BLaER1 (cell line): Measurements from ENCODE around the gene SOX5.

ENCODE experiments used
- H3K27ac ChIP-seq: shearing (Covaris generic); formaldehyde crosslinking; 2 replicates; pipeline ENCODE4 v1.8.1; 2022
- H3K27me3 ChIP-seq: shearing (Covaris generic); formaldehyde crosslinking; 2 replicates; pipeline ENCODE4 v1.8.1; 2022
- H3K36me3 ChIP-seq: shearing (Covaris generic); formaldehyde crosslinking; 2 replicates; pipeline ENCODE4 v1.8.1; 2022
- H3K4me1 ChIP-seq: shearing (Covaris generic); formaldehyde crosslinking; 2 replicates; pipeline ENCODE4 v1.8.1; 2022
- H3K4me2 ChIP-seq: shearing (Covaris generic); formaldehyde crosslinking; 2 replicates; pipeline ENCODE4 v1.8.1; 2022
- H3K4me3 ChIP-seq: shearing (Covaris generic); formaldehyde crosslinking; 2 replicates; pipeline ENCODE4 v1.8.1; 2022
- H3K9ac ChIP-seq: shearing (Covaris generic); formaldehyde crosslinking; 2 replicates; pipeline ENCODE4 v1.8.1; 2022
- H3K9me3 ChIP-seq: shearing (Covaris generic); formaldehyde crosslinking; 2 replicates; pipeline ENCODE4 v1.8.1; 2022
- H4K20me1 ChIP-seq: shearing (Covaris generic); formaldehyde crosslinking; 2 replicates; pipeline ENCODE4 v1.8.1; 2022
- Cebpa-rat ChIP-seq: shearing (Covaris generic); IDR thresholded peaks from 2 replicates; pipeline ENCODE4 v1.8.1; 2022

The SOX5 gene

DNA sequence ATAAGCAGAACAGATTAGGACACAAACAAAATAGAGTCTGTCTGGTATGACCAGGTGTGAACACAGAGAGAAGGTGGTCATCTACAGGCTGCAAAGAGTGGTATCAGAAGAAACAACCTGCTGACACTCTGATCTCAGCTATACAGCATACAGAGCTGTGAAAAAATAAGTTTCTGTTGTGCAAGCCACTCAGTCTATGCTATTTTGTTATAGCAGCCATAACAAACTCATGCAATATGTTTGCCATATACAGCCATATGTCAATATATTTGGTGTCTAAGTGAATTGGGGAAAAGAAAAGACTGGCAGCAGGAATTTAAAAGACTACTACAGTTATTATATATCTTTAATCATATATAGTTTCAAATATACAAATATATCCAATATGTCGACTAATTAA lies 300.9 kb downstream of the SOX5 start:
- no peaks in the 10 kb centered on the region for H4K20me1 ChIP-seq
- no peak overlapping the region for H3K27ac ChIP-seq
- no peaks in the 10 kb centered on the region for H3K36me3 ChIP-seq
- no peak overlapping the region for H3K4me3 ChIP-seq
- no peak overlapping the region for H3K9ac ChIP-seq
- no peaks in the 10 kb centered on the region for H3K4me1 ChIP-seq
- H3K9me3 ChIP-seq = no peaks in the 10 kb centered on the region
- TF ChIP-seq Cebpa-rat = no peak
- no peaks in the 10 kb centered on the region for H3K27me3 ChIP-seq
- no peak overlapping the region for H3K4me2 ChIP-seq

DNA sequence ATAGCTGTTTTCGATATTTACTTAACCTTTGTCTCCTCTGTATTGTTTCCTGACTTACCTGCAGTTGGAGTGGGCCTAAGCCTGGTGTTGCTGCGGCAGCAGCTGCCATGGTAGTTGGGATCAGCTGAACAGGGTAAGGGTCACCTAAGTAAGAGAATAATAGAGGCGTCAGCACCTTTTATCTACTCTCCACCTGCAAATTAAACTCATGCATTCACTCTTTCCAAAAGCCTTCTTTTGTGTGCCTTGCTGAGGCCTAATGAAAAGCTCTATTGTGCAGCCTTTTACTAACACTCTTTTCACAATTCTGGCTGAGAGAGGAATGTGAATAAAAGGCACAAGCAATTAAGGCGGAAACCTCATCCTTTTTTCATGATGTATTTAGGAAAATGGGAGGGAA lies 308.7 kb downstream of the SOX5 start:
- no peak overlapping the region for H3K27ac ChIP-seq
- TF ChIP-seq Cebpa-rat = no peak

DNA sequence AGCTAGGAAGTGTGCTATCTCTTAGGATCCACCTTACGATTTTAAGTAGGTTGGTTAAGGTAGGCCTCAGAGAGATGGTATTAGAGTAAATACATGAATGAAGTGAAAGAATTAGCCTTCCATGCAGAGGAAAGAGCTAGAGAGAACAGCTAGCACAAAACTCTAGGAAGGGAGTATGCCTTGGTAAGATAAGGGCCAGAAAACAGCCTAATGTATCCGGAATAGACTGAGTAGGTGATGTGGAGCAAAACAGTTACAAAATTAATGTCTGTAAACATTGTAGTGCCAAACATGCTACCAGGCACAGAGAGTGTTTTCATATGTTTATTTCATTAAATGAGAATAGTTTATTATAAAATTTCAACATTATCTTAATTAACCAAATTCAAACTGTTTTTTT lies 315.1 kb downstream of the SOX5 start:
- no peak overlapping the region for H3K9ac ChIP-seq

More for the DNA sequence above, 308.7 kb downstream of the SOX5 start:
- H3K4me1 ChIP-seq = no peaks in the 10 kb centered on the region
- H3K4me3 ChIP-seq = no peak overlapping the region
- no peak overlapping the region for H3K4me2 ChIP-seq
- H4K20me1 ChIP-seq = no peaks in the 10 kb centered on the region
- H3K36me3 ChIP-seq = no peaks in the 10 kb centered on the region
- no peak overlapping the region for H3K9ac ChIP-seq
- H3K27me3 ChIP-seq = no peaks in the 10 kb centered on the region
- no peaks in the 10 kb centered on the region for H3K9me3 ChIP-seq

DNA sequence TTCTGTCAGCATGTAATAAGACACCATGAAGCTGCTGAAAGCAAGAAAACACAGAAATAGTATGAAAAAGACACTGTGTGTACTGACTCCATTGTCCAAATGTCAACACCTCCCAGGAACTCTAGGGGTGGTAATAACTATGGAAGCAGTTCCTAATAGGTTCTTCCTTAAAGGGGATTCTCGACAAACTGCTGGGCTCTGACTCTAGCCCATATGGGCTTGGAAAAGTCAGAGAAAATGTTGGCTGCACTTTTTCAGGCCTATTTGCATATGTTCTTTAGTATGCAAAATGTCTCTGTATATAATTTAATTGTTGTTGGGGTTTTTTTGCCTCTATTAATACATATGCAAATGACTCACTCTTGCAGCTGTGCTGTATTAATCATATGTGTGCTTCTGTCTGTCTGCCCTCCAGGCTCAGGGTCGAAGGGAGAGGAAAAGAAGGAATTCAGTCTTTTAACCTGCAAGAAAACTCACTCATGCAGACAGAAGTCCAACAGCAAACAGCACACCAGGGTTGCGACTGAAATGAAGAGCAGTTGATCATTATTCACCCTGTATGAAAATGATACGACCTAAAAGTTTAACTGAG lies 317.6 kb downstream of the SOX5 start:
- no peak overlapping the region for H3K9ac ChIP-seq
- no peak overlapping the region for H3K4me3 ChIP-seq
- H3K36me3 ChIP-seq = no peaks in the 10 kb centered on the region
- H3K4me1 ChIP-seq = no peaks in the 10 kb centered on the region
- no peaks in the 10 kb centered on the region for H3K27me3 ChIP-seq
- TF ChIP-seq Cebpa-rat = no peak
- no peaks in the 10 kb centered on the region for H3K9me3 ChIP-seq
- no peak overlapping the region for H3K4me2 ChIP-seq
- no peak overlapping the region for H3K27ac ChIP-seq
- H4K20me1 ChIP-seq = no peaks in the 10 kb centered on the region

More for the DNA sequence above, 315.1 kb downstream of the SOX5 start:
- Histone ChIP-seq H4K20me1 (no peaks in the 10 kb centered on the region), H3K27ac (no peak overlapping the region), H3K36me3 (no peaks in the 10 kb centered on the region), H3K4me1 (no peaks in the 10 kb centered on the region), H3K27me3 (no peaks in the 10 kb centered on the region), H3K4me3 (no peak overlapping the region), H3K9me3 (no peaks in the 10 kb centered on the region), H3K4me2 (no peak overlapping the region)
- TF ChIP-seq Cebpa-rat = no peak

DNA sequence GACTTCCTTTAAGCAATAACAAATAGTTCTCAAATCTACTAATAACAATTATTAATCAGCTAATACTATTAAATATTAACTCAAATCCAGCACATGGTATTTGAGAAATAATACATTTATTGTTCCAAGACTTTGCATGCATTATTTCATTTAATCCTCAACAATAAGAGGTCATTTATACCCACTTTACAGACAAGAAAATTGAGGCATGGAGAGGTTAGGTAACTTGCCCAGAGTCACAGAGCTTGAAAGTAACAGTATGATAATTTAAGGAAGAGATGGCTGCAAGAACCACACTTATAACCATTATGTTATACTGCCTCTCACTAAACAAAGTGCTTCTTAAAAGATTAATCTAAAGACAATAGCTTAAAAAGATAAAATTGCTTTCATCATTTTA lies 318.9 kb downstream of the SOX5 start:
- Histone ChIP-seq H3K9me3 (no peaks in the 10 kb centered on the region), H3K27me3 (no peaks in the 10 kb centered on the region), H3K27ac (no peak overlapping the region), H3K4me2 (no peak overlapping the region), H4K20me1 (no peaks in the 10 kb centered on the region), H3K4me3 (no peak overlapping the region), H3K36me3 (no peaks in the 10 kb centered on the region), H3K4me1 (no peaks in the 10 kb centered on the region), H3K9ac (no peak overlapping the region)
- TF ChIP-seq Cebpa-rat = no peak

DNA sequence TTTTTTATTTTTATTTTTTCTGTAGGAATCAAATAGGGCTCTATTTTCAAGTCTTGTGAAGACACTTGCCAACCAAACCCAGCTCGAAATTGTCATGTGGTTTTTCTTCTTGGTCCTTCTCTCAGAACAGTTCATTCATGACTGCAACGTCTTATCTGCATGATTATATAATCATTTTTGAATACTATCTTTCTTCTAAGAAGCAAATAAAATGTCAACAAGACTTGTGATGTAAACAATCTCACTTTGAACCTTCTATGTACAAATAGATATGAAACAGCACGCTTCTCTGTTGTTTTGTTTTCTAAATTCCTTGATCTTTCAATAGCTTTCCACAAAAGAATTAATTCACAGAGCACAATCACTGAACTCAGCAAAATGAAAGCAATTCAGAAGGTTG lies 320.7 kb downstream of the SOX5 start:
- Histone ChIP-seq H3K9ac (no peak overlapping the region), H3K27ac (no peak overlapping the region), H3K36me3 (no peaks in the 10 kb centered on the region), H3K4me2 (no peak overlapping the region), H3K9me3 (no peaks in the 10 kb centered on the region), H3K4me3 (no peak overlapping the region), H3K27me3 (no peaks in the 10 kb centered on the region), H4K20me1 (no peaks in the 10 kb centered on the region), H3K4me1 (no peaks in the 10 kb centered on the region)
- no peak for TF ChIP-seq Cebpa-rat

DNA sequence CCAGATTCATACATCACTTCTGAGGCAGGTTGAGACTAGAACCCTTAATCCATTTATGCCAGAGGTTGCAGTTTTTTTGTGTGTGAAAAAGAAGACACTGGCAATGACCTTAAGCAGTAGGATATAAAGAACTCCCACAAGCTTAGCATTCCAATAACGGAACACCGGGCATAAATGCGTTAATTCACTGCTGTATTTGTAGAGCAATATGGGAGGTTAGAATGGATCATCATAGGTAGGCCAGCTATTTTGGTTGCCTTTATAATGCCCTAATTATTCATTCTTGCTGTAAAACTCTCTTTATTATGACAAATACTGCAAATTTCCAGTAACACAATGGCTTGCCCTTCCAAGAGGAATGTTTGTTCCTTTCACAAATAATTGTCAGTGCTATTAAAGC lies 322.7 kb downstream of the SOX5 start:
- H3K9ac ChIP-seq = no peak overlapping the region
- H4K20me1 ChIP-seq = no peaks in the 10 kb centered on the region
- no peaks in the 10 kb centered on the region for H3K36me3 ChIP-seq
- no peaks in the 10 kb centered on the region for H3K9me3 ChIP-seq
- no peak overlapping the region for H3K27ac ChIP-seq
- no peaks in the 10 kb centered on the region for H3K27me3 ChIP-seq
- no peak overlapping the region for H3K4me2 ChIP-seq
- H3K4me1 ChIP-seq = no peaks in the 10 kb centered on the region
- TF ChIP-seq Cebpa-rat = no peak
- H3K4me3 ChIP-seq = no peak overlapping the region

DNA sequence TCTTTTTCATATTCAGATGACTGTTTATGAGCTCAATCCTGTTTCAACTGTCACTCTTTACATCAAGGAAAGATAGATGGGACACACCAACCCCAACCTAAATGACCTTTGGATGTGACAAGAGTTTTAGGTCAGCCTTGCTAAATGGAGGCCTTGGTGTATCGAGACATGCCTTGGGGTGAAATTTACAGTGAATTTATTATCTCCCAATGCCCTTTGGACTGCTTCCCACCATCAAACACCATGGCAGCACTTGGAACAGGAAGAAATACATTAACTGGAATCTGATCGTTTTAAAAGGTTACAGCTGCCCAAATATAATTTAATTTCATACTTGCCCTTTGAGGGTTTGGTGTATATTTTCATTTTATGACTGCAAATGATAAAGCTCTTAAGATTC lies 327.6 kb downstream of the SOX5 start:
- H3K4me3 ChIP-seq = no peak overlapping the region
- H3K4me2 ChIP-seq = no peak overlapping the region
- H3K36me3 ChIP-seq = no peaks in the 10 kb centered on the region
- TF ChIP-seq Cebpa-rat = no peak
- no peak overlapping the region for H3K9ac ChIP-seq
- H3K4me1 ChIP-seq = no peaks in the 10 kb centered on the region
- no peak overlapping the region for H3K27ac ChIP-seq
- H4K20me1 ChIP-seq = no peaks in the 10 kb centered on the region
- H3K27me3 ChIP-seq = no peaks in the 10 kb centered on the region
- H3K9me3 ChIP-seq = no peaks in the 10 kb centered on the region

DNA sequence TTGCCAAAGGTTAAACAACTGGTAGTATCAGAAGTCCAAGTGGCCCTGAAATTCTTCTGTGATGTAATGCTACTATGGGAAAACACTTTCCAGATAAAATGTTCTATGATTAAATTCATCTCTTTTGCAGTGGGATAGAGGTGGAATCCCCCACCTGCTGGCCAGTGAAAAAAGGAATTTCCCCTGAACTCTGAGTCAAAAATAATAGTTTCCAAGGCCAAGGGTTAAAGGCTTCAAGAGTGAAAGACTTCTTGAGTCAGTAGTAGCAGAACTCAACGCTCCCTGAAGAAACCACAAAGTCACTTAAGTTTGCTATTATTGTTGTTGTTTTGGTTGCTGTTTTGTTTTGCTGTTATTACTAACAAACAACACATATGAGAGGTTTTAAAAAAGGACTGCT lies 330.8 kb downstream of the SOX5 start:
- Histone ChIP-seq H3K4me2 (no peak overlapping the region), H3K9ac (no peak overlapping the region), H3K4me1 (no peaks in the 10 kb centered on the region), H3K27me3 (no peaks in the 10 kb centered on the region), H3K9me3 (no peaks in the 10 kb centered on the region), H3K36me3 (no peaks in the 10 kb centered on the region), H4K20me1 (no peaks in the 10 kb centered on the region), H3K4me3 (no peak overlapping the region), H3K27ac (no peak overlapping the region)
- no peak for TF ChIP-seq Cebpa-rat

DNA sequence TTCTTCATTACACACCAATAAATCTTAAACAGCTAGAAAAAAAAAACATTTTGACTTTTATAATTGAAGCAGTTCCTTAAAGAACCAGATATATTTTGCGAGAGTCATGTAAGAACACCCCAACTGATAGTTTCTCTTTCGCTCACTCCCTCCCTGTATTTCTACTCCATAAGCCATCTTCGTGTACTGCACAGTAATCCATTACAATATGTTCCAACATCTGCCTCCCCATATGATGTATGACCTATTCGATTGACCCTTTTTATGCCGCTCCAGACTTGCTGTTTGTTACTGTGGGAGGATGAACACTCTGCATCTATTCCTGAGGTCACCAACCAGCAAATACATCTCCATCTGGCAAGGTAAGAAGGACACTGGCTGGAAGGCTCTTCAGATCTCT lies 331.7 kb downstream of the SOX5 start:
- Histone ChIP-seq H3K4me2 (no peak overlapping the region), H4K20me1 (no peaks in the 10 kb centered on the region), H3K27me3 (no peaks in the 10 kb centered on the region), H3K9ac (no peak overlapping the region), H3K9me3 (no peaks in the 10 kb centered on the region), H3K27ac (no peak overlapping the region), H3K36me3 (no peaks in the 10 kb centered on the region), H3K4me1 (no peaks in the 10 kb centered on the region), H3K4me3 (no peak overlapping the region)
- TF ChIP-seq Cebpa-rat = no peak

DNA sequence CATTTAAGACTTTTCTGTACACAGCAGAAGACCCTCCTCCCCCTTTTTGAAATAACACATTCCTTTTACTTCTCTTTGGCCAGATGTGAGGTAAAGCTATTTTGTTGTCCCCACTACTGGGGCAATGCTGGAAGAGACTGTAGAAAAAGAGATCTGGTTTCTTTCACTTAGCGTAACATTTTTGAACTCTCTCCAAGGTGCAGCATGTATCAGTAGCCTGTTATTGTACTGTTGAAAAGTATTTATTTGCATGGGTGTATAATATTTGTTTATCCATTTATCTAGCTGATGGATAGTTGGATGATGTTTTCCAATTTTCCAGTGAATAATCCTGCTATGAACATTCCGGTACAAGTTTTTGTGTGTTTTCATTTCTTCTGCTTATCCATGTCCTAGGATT lies 335.2 kb downstream of the SOX5 start:
- no peaks in the 10 kb centered on the region for H3K36me3 ChIP-seq
- H3K27ac ChIP-seq = no peak overlapping the region
- no peak overlapping the region for H3K4me3 ChIP-seq
- H3K9ac ChIP-seq = no peak overlapping the region
- H3K9me3 ChIP-seq = no peaks in the 10 kb centered on the region
- H3K4me1 ChIP-seq = no peaks in the 10 kb centered on the region
- TF ChIP-seq Cebpa-rat = no peak
- no peak overlapping the region for H3K4me2 ChIP-seq
- H3K27me3 ChIP-seq = no peaks in the 10 kb centered on the region
- H4K20me1 ChIP-seq = no peaks in the 10 kb centered on the region
